ENCODE data around the gene EPG5. TPM values are rescaled to one million over a fixed set of nuclear protein-coding genes. Genes with fewer than 3 reads are reported as not detected.

EPG5 gene
- total RNA-seq, 1 donor from 2014 or later = 18.2 TPM

DNA sequence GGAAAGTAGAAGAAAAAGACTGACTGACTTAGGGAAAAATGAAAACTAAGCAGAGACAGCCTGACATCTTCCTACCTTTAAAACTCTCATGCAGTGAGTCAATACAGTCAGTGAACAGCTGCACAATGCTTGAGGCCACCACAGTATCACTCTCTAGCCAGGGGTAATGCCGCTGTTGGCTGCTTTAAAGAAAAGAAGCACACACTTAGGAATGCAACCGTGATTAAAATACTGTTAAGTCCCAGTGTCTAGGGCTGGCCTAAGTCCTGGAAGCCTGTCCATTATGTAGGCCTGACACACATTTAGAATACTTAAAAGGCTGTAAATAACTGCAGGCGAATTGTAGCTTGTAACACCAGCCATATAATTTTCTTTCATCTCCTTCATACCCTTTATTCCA lies 91.0 kb downstream of the EPG5 start:
- TF ChIP-seq, protein P1, sequence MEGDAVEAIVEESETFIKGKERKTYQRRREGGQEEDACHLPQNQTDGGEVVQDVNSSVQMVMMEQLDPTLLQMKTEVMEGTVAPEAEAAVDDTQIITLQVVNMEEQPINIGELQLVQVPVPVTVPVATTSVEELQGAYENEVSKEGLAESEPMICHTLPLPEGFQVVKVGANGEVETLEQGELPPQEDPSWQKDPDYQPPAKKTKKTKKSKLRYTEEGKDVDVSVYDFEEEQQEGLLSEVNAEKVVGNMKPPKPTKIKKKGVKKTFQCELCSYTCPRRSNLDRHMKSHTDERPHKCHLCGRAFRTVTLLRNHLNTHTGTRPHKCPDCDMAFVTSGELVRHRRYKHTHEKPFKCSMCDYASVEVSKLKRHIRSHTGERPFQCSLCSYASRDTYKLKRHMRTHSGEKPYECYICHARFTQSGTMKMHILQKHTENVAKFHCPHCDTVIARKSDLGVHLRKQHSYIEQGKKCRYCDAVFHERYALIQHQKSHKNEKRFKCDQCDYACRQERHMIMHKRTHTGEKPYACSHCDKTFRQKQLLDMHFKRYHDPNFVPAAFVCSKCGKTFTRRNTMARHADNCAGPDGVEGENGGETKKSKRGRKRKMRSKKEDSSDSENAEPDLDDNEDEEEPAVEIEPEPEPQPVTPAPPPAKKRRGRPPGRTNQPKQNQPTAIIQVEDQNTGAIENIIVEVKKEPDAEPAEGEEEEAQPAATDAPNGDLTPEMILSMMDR (IDR thresholded peaks at IDR 0.05; ENCODE audit: borderline replicate concordance) = no peak
- Histone ChIP-seq H3K27me3 (ENCODE audit: low read depth) (no peaks in the 10 kb centered on the region), H3K9me3 (replicated peaks) (no peaks in the 10 kb centered on the region), H3K4me1 (peaks cover 6% of the 10 kb centered on the region), H3K27ac (replicated peaks) (no peak overlapping the region), H3K36me3 (peaks cover 74% of the 10 kb centered on the region), H3K4me3 (no peak overlapping the region)
- intact Hi-C loops (cut with micrococcal nuclease) = no loop called here
- DNase-seq = no peak

DNA sequence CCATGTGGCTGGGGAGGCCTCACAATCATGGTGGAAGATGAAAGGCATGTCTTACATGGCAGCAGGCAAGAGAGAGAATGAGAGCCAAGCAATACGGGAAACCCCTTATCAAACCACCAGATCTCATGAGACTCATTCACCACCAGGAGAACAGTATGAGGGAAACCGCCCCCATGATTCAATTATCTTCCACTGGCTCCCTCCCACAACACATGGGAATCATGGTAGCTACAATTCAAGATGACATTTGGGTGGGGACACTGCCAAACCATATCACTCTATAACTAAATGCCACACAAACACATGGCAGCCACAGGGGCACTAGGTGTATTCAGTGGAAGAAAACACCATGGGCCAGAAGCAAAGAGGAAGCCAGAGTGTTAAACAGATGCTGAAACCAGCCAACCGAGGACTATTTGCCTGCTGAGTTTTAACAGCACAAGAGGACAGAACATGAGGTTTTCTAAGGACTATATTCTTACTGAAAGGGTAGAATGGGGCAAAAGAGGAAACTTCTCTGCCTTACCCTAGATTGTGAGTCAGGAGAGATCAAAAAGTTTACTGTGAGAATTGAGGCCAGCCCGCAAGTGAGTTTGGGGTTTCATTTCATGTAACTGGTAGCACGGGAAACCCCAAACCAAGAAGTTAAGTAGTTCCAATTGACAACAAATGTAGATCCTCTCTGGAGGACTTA lies 92.5 kb downstream of the EPG5 start:
- Histone ChIP-seq H3K4me3 (no peak overlapping the region), H3K9me3 (replicated peaks) (no peaks in the 10 kb centered on the region), H3K27me3 (ENCODE audit: low read depth) (no peaks in the 10 kb centered on the region), H3K36me3 (peaks cover 79% of the 10 kb centered on the region), H3K27ac (replicated peaks) (no peak overlapping the region), H3K4me1 (no peaks in the 10 kb centered on the region)
- TF ChIP-seq, protein P1 (IDR thresholded peaks at IDR 0.05; ENCODE audit: borderline replicate concordance) = no peak
- no peak for DNase-seq
- intact Hi-C loops (cut with micrococcal nuclease) = no loop called here

DNA sequence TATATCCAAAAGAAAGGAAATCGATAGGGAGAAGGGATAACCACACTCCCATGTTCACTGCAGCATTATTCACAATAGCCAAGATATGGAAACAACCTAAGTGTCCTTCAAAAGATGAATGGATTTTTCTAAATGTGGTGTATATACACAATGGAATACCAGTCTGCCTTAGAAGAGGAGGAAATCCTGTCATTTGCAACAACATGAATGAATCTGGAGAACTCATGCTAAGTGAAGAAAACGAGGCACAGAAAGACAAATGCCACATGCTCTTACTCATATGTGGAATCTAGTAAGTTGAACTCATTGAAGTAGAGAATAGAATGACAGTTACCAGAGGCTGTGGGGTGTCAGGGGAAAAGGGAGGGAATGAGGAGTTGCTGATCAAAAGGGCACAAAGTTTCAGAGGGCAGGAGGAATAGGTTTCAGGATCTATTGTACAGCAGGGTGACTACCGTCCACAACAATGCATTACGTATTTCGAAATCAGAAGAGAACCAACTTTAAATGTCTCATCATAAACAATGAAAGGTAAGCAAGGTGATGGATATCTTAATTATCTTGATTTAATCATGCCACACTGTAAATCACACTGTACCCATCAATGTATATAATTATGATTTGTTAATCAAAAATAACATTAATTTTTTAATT lies 95.6 kb downstream of the EPG5 start:
- Histone ChIP-seq H3K4me3 (no peak overlapping the region), H3K4me1 (peaks cover 2% of the 10 kb centered on the region), H3K9me3 (replicated peaks) (no peaks in the 10 kb centered on the region), H3K27me3 (ENCODE audit: low read depth) (no peaks in the 10 kb centered on the region), H3K36me3 (peaks cover 83% of the 10 kb centered on the region), H3K27ac (replicated peaks) (no peak overlapping the region)
- intact Hi-C loops (cut with micrococcal nuclease) = no loop called here
- no peak for DNase-seq
- TF ChIP-seq, protein P1 (IDR thresholded peaks at IDR 0.05; ENCODE audit: borderline replicate concordance) = no peak

DNA sequence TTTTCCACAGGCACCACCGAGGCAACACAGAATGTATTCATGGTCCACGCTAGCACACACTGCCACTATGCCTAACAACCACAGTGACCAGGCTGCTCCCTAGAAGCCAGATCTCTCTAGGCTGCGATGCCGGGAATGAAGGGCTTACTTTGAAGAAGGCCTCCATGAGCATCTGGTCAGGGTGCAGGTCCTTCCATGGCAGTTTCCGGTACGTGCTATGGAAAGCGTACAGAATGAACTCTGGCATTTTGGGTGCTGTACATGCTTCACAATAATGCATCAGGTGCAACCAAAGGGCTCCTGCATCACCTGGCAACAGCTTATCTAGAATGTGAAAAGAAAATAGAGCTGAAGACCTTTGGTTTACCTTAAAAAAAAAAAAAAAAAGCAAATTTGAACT lies 96.7 kb downstream of the EPG5 start:
- TF ChIP-seq, protein P1 (IDR thresholded peaks at IDR 0.05; ENCODE audit: borderline replicate concordance) = no peak
- Histone ChIP-seq H3K27ac (replicated peaks) (no peak overlapping the region), H3K36me3 (peaks cover 83% of the 10 kb centered on the region), H3K4me3 (no peak overlapping the region), H3K9me3 (replicated peaks) (no peaks in the 10 kb centered on the region), H3K4me1 (peaks cover 7% of the 10 kb centered on the region), H3K27me3 (ENCODE audit: low read depth) (no peaks in the 10 kb centered on the region)
- intact Hi-C loops (cut with micrococcal nuclease) = no loop called here
- DNase-seq = no peak

- TF ChIP-seq, protein P1 (IDR thresholded peaks at IDR 0.05; ENCODE audit: borderline replicate concordance) = no peak
- DNase-seq = no peak
- no peak overlapping the region for H3K4me3 ChIP-seq
- H3K36me3 ChIP-seq = peaks cover 88% of the 10 kb centered on the region
- H3K27me3 ChIP-seq (ENCODE audit: low read depth) = no peaks in the 10 kb centered on the region
- no peak overlapping the region for H3K27ac ChIP-seq (replicated peaks)
- intact Hi-C loops (cut with micrococcal nuclease) = no loop called here
- no peaks in the 10 kb centered on the region for H3K9me3 ChIP-seq (replicated peaks)
- H3K4me1 ChIP-seq = peaks cover 7% of the 10 kb centered on the region
These were observed 101.7 kb downstream of the EPG5 start for GRCh38 chr18:45865466-45865865.

Measured in left ventricle myocardium inferior (tissue), 1 donor.